Activated T-helper 1 cell treated with anti-CD3 and anti-CD28 coated beads, Interleukin-2, amount 50 U/mL, for 16 hours (primary cell): Measurements from ENCODE around the gene HOXB1.
"Not testable (repeated sequence)": the region's sequence is repeated elsewhere in the genome, so short reads cannot be mapped to it uniquely, and the experiment has no call there.

Experiments used
- DNase-seq, 2 donors: peaks; one replicate each; pipeline ENCODE4 v3.0.0-alpha.2; 2020; ENCODE audit warnings: low read depth in 1 of 2, low spot score in 1 of 2

The HOXB1 gene

GRCh38 chr17:48523010-48523409 is 7.8 kb downstream of the HOXB1 start:
- no peak for DNase-seq

DNA sequence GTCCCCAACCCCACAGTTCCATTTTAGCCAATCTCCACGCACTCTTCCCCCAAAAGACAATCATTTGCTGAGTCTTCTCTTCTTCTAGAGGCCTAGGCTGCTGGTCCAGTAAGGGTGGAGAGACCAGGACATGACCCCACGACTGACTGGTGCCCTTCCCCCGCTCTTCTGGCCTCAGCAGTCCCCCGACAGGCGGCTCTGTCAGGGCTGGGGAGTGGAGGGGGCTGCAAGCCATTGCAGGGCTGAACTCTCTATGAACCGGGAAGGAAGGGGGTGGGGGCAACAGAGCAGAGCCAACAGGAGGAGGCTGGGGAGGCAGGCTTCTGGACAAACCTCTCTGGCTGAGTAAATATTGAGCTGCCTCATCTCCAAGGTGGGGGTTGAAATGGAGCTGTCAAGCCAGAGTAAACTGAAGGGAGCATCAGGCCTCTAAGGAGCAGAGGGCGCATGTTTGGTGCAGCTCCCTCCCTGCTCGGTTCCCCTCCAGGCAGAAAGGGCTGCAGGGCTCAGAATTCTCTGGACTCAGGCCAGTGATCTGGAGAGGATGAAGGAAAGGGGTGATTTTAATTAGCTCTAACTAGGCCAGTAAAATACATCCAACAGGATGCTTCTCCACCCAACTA is 8.7 kb downstream of the HOXB1 start:
- DNase-seq = no peak

DNA sequence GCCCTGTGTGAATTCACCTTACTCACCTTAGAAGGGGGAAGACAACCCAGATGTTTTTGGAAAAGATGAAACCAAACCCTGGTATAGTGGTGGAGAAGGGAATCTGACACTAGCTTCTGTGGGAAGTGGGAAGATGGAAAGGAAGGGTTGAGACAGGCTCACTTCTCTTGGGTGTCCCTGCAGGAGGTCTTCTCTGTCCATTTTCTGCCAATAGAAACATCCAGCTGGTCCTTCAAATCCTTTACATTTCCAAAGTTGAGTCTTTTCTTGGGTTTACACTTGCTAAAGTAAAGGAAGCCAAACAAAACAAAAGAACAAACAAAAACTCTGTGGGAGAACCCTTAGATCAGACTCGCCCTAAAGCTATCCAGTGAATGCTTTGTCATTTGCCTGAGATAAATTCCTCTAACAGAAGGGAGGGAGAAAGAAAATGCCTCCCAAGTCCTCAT is 10.2 kb downstream of the HOXB1 start:
- DNase-seq = no peak

GRCh38 chr17:48519427-48519826 is 11.4 kb downstream of the HOXB1 start:
- DNase-seq = no peak

DNA sequence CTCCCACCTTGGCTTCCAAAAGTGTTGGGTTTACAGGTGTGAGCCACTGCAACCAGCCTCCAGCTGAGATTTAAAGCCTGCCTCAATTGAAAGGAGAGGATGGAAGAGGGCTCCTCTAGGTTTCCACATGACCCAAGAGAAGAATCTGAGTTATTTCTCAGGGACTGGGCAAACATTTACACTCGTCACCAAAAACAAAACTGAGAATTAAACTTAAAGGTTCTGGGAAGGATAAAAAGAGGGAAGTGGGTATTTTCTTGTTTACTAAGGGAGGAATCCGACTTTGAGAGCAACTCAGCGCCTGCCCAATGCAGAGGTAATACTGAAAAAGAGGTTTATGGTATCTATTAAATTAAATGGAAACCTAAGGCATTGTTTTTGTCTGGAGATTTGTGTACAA is 13.3 kb downstream of the HOXB1 start:
- no peak for DNase-seq

GRCh38 chr17:48515925-48516900 is 14.6 kb downstream of the HOXB1 start:
- no peak for DNase-seq

DNA sequence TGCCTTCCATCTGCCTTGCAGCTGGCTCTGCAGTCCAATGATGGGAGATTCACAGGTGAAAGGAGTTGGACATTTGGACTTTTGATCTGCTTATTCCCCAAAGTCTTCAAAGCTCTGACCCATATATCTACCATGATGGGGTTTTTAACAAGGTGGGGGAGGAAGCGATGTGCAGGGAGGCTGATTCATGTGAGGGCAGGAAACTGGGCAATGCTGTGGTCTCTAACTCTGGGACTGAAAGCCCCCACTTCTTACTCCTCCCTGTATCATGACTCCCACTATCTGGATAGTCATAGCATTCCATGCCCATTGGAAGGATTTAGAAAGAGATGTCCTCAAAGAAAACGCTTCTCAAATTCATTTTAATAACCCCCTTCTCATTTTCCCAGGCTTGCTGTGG is 16.3 kb downstream of the HOXB1 start:
- DNase-seq = no peak

DNA sequence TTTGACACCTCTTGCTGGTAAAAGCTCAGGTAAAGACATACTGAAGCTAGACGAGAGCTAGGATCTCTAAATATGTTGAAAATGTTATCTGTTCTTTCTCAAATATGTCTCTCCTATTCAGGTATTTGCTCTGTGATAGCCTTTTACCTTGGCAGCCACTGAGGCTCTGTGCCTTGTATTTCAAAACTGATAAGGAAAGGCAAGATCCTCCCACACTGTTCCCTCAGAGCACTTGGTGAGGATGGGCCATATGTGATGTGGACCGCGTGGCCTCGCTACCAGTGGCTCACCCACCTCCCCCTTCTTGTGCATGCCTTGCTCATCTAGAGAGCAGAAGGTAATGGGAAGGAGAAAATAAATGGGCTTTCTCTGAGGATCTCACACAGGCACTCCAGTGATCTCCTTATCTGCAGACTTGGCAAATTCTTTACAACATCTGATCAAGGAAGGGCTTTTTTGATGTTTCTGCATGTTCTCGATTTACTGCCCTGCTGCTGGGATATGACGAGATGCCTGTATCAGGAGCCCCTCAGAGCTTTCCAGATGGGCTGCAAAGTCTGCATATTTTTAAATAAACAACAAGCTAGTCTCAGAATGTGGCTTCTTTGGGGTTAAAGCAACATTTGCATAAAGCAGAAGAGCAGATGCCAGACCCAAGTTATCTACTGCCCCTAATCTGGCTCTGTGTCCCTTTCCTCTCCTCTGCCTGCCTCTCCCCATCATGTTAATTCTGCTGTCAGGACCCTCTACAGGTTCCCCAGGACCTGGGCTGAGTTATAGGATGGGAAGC is 16.9 kb downstream of the HOXB1 start:
- no peak for DNase-seq

DNA sequence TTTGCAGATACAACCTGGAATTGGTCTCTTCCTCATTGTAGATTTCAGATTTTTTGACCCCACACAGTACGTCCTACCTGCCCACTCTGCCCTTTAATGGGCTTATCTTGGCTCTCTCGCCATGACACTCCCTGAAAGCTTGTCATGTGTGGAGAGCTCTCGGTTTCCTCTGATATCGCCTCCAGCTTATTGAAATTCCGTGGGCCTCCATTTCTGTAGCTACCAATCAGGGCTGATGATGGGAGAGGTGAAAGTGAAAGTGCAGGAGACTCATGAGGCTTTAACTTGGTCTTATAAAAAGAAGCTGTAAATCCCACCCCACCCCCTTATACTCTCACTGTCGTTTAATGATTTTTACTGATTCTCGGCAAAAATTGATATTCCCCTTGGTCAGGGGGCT is 17.7 kb downstream of the HOXB1 start:
- no peak for DNase-seq

DNA sequence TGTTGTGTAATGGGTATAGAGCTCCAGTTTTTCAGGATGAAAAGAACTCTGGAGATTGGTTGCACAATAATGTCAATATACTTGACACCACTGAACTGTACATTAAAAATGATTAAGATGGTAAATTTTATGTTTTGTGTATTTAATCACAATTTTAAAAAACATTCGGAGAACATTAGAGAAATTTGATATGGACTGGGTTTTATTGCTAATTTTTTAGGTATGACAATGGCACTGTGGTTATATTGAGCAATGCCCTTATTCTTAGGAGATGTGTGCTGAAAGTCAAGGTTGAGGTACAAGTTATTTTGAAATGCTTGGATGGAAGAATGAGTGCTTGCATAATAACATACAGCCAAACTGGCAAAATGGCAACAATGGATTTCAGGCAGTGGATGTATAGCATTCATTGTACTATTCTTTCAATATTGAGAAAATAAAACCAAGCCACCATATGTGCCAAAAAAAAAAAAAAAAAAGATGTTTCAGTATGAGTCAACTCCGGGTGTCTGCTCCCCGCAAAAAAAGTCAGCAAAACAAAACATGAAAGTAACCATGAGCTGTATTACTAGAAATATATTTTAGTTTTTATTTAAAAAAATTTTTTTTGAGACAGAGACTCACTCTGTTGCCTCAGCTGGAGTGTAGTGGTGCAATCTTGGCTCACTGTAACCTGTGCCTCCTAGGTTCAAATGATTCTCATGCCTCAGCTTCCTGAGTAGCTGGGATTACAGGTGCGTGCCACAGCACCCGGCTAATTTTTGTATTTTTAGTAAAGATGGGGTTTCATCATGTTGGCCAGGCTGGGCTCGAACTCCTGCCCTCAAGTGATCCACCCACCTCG is 19.8 kb downstream of the HOXB1 start:
- DNase-seq = peak in 1 of 2 donors; percentile 6

DNA sequence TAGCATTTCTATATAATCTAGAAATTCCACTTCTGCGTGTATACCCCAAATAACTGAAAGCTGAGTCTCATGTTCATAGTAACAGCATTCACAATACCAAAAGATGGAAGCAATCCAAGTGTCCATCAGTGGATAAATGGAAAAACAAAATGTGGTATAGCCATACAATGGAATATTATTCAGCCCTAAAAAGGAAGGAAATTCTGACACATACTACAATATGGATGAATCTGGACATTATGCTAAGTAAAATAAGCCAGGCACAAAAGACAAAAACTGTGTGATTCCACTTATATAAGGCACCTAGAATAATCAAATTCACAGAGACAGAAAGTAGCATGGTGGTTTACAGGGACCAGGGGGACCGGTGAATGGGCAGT is 20.4 kb downstream of the HOXB1 start:
- DNase-seq = no peak

DNA sequence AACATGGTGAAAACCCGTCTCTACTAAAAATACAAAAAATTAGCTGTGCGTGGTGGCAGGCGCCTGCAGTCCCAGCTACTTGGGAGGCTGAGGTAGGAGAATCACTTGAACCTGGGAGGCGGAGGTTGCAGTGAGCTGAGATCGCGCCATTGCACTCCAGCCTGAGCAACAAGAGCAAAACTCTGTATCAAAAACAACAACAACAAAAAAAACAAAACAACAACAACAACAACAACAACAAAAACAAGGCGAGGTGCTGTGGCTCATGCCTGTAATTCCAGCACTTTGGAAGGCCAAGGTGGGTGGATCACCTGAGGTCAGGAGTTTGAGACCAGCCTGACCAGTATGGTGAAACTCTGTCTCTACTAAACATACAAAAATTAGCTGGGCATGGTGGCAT is 21.1 kb downstream of the HOXB1 start:
- not testable (repeated sequence) for DNase-seq

DNA sequence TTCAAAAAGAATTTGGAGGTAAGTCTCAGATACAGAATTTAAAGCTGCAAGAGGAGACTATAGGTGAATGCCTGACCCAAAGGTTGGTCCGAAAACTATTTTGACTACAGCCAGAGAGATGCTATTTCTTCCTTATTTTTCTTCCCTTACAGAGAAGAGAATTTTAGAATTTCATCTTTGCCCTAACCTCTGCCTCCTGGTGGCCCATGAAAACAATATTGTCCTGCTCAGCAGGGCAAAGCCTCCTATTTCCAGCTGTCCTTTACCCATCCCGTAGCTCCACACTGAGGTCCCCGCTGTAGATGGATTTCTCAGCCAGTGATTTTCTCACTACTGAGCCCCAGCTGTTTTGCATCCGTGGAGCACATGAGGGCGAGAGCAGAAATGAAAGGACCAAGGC is 24.6 kb downstream of the HOXB1 start:
- DNase-seq = no peak

GRCh38 chr17:48505788-48506187 is 25.0 kb downstream of the HOXB1 start:
- DNase-seq = no peak

DNA sequence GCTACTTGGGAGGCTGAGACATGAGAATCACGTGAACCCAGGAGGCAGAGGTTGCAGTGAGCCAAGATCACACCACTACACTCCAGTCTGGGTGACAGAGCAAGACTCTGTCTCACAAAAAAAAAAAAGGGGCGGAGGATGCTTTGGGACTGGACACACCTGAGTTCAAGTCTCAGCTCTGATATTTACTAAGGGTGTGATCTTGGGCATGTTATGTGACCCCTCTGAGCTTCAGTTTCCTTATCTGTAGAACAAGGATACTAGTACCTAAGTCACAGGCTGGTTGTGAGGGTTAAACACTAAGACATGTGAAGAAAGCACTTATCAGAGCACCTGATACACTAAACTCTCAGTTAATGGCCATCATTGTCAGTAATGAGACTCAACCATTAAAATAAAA is 25.9 kb downstream of the HOXB1 start:
- DNase-seq = no peak

- DNase-seq = no peak
These were observed 27.1 kb downstream of the HOXB1 start for GRCh38 chr17:48503747-48504146.

GRCh38 chr17:48502901-48503300 is 27.9 kb downstream of the HOXB1 start:
- DNase-seq = no peak

GRCh38 chr17:48502312-48502711 is 28.5 kb downstream of the HOXB1 start:
- DNase-seq = no peak

- no peak for DNase-seq
These were observed 30.1 kb downstream of the HOXB1 start for GRCh38 chr17:48500435-48501426.
